ENCODE data around the gene AP5Z1.
A peak's percentile ranks its signal among the peaks of the same experiment; 100 is the strongest.

Gene AP5Z1

DNA sequence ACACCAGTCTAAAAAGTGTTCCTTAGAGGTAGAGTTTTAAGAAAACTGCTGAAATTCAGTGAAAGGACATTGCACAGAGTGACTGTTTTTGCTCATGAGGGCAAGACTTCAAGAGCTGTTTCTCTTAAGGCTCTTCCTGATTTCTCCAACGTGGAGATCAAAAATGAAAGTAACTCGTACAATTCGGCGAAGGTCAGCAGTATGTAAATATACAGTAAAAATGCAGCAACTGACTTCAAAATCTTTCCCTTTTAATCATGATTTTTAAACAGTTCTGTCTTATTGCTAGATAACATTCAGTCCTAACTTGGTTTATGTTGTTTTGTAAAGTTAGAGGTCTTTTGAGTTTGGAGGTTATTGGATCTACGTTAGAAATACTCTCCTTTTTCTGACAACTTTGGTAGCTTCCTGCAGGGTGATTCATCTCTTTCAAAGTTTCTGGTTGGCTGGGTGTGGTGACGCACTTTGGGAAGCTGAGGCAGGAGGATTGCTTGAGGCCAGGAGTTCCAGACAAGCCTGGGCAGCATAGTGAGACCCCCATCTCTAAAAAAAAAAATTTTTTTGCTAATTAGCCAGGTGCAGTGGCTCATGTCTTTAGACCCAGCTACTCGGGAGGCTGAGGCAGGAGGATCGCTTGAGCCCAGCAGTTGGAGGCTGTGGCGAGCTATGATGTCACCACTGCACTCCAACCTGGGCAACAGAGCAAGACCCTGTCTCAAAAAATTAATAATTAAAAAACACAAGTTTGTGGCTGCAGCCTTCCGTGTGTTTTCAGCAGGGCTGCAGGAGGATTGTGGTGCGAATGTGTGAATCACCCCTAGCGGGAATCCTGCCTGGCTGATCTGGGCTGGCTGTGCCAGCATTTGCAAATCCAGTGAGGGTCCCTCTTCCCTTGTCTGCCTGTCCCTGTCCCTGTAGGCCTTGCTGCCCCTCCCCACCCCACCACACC, 29.2 kb upstream of the AP5Z1 start:
- DNase-seq, result peak; percentile 30 to 44

- no peak for DNase-seq
Observed at GRCh38 chr7:4747013-4747412, 28.4 kb upstream of the AP5Z1 start.

GRCh38 chr7:4747746-4748145, 27.7 kb upstream of the AP5Z1 start:
- no peak for DNase-seq

DNA sequence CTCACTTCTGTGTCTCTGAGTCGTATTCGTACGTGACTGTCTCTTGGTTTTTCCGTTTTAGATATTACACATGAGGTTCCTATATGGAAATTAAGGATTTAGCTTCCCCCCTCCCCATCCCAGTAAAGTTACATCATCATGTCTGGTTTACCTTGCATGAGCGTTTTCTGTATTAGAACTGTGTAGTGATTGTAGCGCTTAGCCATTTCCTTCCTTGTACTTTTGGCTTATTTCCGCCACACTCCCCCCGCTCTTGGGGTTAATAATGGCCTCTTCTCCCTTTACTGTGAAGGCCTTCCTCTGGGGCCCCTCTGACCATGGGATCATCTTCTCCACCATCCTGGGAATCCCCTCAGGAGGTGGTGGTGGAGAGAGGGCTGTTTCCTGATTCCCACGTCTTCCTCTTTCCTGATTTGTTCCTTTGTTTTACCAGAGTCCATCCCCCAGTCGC, 27.2 kb upstream of the AP5Z1 start:
- no peak for DNase-seq

DNA sequence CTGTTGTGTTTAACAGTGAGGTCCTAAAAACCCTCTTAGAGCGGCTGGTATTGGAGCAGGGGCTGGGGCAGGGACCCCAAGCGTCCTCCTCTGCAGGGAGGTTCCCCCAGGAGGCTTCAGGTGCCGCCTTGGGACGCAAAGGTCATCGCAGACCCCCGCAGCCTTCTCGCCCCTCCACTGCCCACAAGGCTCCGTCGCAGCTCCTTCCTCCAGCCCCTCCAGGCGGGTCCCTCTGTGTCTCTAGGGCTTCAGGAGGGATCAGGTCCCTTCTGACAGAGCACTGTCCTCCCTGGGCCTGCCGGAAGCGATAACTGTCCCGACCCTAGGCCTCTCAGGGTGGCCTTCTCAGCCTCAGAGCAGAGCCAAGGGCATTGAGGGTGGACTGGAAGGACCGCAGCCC, 26.1 kb upstream of the AP5Z1 start:
- no peak for DNase-seq

- no peak for DNase-seq
Observed at GRCh38 chr7:4749798-4750197, 25.6 kb upstream of the AP5Z1 start.

- DNase-seq, result no peak
Observed at GRCh38 chr7:4751398-4751947, 23.9 kb upstream of the AP5Z1 start.

- DNase-seq, result peak; percentile 89 to 90
Observed at GRCh38 chr7:4753598-4754432, 21.6 kb upstream of the AP5Z1 start.

DNA sequence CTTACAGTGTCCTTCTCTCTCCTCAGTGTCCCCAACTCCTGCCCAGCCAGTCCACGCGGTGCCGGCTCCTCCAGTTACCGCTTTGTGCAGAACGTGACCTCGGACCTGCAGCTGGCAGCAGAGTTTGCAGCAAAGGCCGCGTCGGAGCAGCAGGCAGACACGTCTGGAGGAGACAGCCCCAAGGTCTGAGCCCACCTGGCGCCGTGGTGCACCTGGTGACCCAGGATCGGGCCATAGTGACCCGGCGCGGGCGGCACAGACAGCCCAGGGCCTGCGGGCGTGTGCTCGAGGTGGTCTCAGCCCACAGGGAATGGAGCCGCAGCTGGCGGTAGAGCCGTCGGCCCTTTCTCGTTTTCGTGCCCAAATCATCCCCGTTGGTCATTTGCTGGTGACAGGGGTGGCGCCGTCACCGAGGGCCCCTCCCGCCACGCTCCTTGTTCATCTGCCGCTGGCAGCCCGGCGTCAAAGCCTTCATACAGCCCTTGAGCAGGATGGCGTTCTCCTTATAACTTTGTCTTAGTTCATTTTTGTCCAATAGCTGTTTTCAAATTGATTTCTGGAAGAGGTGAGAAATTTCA, 20.9 kb upstream of the AP5Z1 start:
- DNase-seq, result no peak

DNA sequence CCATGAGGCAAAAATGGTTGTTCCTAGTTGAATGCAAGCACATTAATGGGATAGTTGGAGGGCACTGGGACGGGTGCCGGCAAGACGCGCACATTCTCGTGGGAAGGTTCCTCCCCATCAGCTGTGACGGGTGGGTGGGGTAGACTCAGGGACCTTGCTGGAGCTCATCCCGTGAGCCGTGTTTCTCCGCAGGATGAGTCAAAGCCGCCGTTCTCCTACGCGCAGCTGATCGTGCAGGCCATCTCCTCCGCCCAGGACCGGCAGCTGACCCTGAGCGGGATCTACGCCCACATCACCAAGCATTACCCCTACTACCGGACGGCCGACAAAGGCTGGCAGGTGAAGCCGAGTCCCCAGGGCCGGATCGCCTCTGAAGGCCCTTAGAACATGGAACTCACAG, 20.4 kb upstream of the AP5Z1 start:
- no peak for DNase-seq

GRCh38 chr7:4758111-4758510, 17.3 kb upstream of the AP5Z1 start:
- no peak for DNase-seq

DNA sequence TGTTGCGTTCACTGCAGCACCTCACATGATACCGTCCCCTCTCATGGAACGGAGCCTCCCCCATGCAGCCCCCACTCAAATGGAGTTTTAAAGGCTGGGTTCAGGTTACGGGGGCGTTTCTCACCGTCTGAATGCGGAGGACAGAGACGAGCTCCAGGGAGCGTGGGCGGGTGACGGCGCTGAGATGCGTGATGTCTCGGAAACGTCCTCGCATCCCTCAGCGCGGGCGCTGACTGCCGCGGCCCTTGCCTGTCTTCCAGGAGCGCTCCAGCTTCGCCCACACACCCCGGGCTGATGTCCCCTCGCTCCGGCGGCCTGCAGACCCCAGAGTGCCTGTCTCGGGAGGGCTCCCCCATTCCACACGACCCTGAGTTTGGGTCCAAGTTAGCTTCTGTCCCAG, 16.6 kb upstream of the AP5Z1 start:
- DNase-seq, result no peak

- no peak for DNase-seq
Observed at GRCh38 chr7:4759211-4759610, 16.2 kb upstream of the AP5Z1 start.

DNA sequence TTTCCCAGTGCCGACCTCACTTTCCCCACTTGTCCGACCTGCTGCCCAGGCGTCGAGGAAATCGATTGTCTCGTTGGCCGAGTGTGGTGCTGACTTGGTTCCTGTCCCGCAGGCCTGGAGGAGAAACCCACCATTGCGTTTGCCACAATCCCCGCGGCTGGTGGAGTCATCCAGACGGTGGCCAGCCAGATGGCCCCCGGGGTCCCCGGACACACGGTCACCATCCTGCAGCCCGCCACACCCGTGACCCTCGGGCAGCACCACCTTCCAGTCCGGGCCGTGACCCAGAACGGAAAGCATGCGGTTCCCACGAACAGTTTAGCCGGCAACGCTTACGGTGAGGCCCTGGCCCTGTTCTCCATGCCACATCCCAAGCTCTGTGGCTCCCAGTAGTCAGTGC, 14.5 kb upstream of the AP5Z1 start:
- DNase-seq, result no peak

- DNase-seq, result no peak
Observed at GRCh38 chr7:4762121-4763055, 13.0 kb upstream of the AP5Z1 start.

DNA sequence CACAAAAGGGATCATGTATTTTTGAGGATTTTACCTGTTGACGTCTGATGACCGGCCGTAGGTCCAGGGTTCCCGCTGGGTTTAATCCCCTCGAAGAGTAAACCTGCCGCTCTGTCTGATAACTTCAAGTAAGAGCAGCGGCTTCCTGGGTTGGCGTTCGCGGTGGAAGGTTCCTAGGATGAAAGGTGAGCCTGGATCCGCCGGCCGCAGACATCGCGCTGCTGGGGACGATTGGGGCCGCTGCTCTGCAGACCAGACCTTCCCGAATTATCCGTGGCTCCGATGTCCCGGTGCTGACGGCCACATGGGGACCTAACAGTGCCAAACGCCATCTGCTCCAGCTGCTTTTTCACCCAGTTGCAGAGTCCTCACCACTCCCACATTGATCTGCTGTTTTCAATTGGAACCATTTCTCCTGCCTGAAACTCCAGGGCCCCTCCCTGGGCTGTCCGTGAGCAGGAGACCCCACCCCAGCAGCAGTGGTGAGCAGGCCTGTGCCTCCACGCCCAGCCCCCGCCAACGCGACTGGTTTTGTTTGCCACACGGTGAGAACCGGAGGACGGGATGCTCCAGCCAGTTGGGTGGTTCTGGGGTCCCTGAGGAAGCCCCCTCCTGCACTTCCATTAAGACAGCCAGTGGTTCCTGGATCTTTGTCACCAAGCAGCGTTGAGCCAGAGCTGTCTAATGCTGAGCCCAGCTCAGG, 12.2 kb upstream of the AP5Z1 start:
- DNase-seq, result no peak

DNA sequence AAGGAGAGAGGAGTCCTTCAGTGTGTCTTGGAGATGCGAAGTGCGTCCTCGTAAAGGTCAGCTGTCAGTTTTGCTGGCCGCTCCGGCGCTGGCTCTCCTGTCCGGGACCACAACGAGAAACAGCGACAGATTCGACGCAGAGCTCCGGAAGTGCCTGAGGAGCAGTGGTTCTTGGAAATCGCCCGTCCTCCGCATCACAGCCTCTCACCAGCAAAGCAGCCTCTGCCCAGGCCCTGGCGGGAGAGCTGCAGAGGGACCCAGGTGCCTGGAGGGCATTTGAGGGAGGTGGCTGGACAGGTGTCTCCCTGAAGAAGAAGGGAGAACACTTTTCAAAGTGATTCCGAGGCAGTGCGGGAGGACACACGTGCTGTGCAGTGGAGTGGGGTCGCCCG, 11.6 kb upstream of the AP5Z1 start:
- no peak for DNase-seq

GRCh38 chr7:4764402-4765007, 10.9 kb upstream of the AP5Z1 start:
- DNase-seq, result no peak

- DNase-seq, result no peak
Observed at GRCh38 chr7:4765776-4766490, 9.5 kb upstream of the AP5Z1 start.

Measured in activated T-cell treated with anti-CD3 and anti-CD28 coated beads, Interleukin-2, amount 50 U/mL, for 48 hours (primary cell).